HFF-Myc (cell line): ENCODE measurements around the gene SSR4.

Experiments used
- DNase-seq: peaks from one replicate; pipeline ENCODE4 v3.0.0-alpha.2; 2011; ENCODE audit warnings: low read depth; ENCODE audit errors: extremely low read depth
- H3K4me3 ChIP-seq: replicated peaks from 2 replicates; pipeline ENCODE4 v1.5.1; 2011; ENCODE audit warnings: low read depth, mild to moderate bottlenecking, control low read depth, low read length
- CTCF ChIP-seq: IDR thresholded peaks from 2 replicates; pipeline ENCODE4 v1.5.1; 2012; ENCODE audit warnings: mild to moderate bottlenecking, low read depth, low read length, control low read depth; ENCODE audit errors: missing control alignments

The SSR4 gene

GRCh38 chrX:153802513-153803045, 8.1 kb downstream of the SSR4 start:
- no peak overlapping the region for H3K4me3 ChIP-seq
- no peak for TF ChIP-seq CTCF
- no peak for DNase-seq

GRCh38 chrX:153803211-153804099, 9.0 kb downstream of the SSR4 start:
- no peak for TF ChIP-seq CTCF
- H3K4me3 ChIP-seq: no peak overlapping the region
- DNase-seq: no peak

GRCh38 chrX:153804100-153804595, 9.7 kb downstream of the SSR4 start:
- no peak for TF ChIP-seq CTCF
- no peak for DNase-seq
- no peak overlapping the region for H3K4me3 ChIP-seq

GRCh38 chrX:153804621-153805020, 10.2 kb downstream of the SSR4 start:
- TF ChIP-seq CTCF: no peak
- no peak for DNase-seq
- no peak overlapping the region for H3K4me3 ChIP-seq

- no peak for DNase-seq
- TF ChIP-seq CTCF: no peak
- H3K4me3 ChIP-seq: no peak overlapping the region
These were observed 11.0 kb downstream of the SSR4 start for GRCh38 chrX:153805436-153805835.

- no peak for TF ChIP-seq CTCF
- no peak overlapping the region for H3K4me3 ChIP-seq
- no peak for DNase-seq
These were observed 12.6 kb downstream of the SSR4 start for GRCh38 chrX:153806999-153807575.
